Nephron (organoid): ENCODE data around the gene SCN4A.

Source experiments
- H3K27ac Mint-ChIP-seq, 3 experiments: 2 replicates each; pipeline ENCODE4 v1.8.0; 2020; ENCODE audit warnings: mixed read lengths in 3 of 3, mild to moderate bottlenecking in 2 of 3, moderate library complexity in 1 of 3
- H3K27me3 Mint-ChIP-seq: 2 replicates; pipeline ENCODE4 v1.8.0; 2021; ENCODE audit warnings: low read depth, mild to moderate bottlenecking, moderate library complexity, mixed read lengths
- H3K36me3 Mint-ChIP-seq: 2 replicates; pipeline ENCODE4 v1.8.0; 2020; ENCODE audit warnings: low read depth, mixed read lengths
- H3K4me1 Mint-ChIP-seq: 2 replicates; pipeline ENCODE4 v1.8.0; 2020; ENCODE audit warnings: mixed read lengths
- H3K4me3 Mint-ChIP-seq, 3 experiments: 2 replicates each; pipeline ENCODE4 v1.8.0; 2020; ENCODE audit warnings: mild to moderate bottlenecking in 3 of 3, mixed read lengths in 3 of 3, moderate library complexity in 2 of 3
- H3K9me3 Mint-ChIP-seq: 2 replicates; pipeline ENCODE4 v1.8.0; 2020; ENCODE audit warnings: mixed read lengths
- CTCF ChIP-seq, 3 experiments: fragments of 200-600 bp; sonication (generic); IDR thresholded peaks; one replicate each; pipeline ENCODE4 v1.5.0; 2021; ENCODE audit warnings: antibody characterized with exemption in 3 of 3; ENCODE audit not compliant: unreplicated experiment in 3 of 3

SCN4A gene

GRCh38 chr17:63961355-63962212, 11.1 kb downstream of the SCN4A start:
- H3K4me3 Mint-ChIP-seq = peak overlapping the region; percentile 39 to 58 (median 53)
- H3K9me3 Mint-ChIP-seq = no peaks in the 10 kb centered on the region
- TF ChIP-seq CTCF (IDR thresholded peaks at IDR 0.05; ENCODE audit: unreplicated experiment in 3 of 3) = no peak
- no peaks in the 10 kb centered on the region for H3K36me3 Mint-ChIP-seq
- H3K4me1 Mint-ChIP-seq = no peaks in the 10 kb centered on the region
- H3K27me3 Mint-ChIP-seq = peaks cover 22% of the 10 kb centered on the region
- no peak overlapping the region for H3K27ac Mint-ChIP-seq

- H3K27ac Mint-ChIP-seq = no peak overlapping the region
- H3K36me3 Mint-ChIP-seq = no peaks in the 10 kb centered on the region
- no peaks in the 10 kb centered on the region for H3K9me3 Mint-ChIP-seq
- H3K27me3 Mint-ChIP-seq = peaks cover 19% of the 10 kb centered on the region
- H3K4me3 Mint-ChIP-seq = no peak overlapping the region
- TF ChIP-seq CTCF (IDR thresholded peaks at IDR 0.05; ENCODE audit: unreplicated experiment in 3 of 3) = no peak
- H3K4me1 Mint-ChIP-seq = no peaks in the 10 kb centered on the region
Observed at GRCh38 chr17:63960430-63960829, 12.3 kb downstream of the SCN4A start.

- no peak for TF ChIP-seq CTCF (IDR thresholded peaks at IDR 0.05; ENCODE audit: unreplicated experiment in 3 of 3)
- H3K27me3 Mint-ChIP-seq = peaks cover 19% of the 10 kb centered on the region
- no peaks in the 10 kb centered on the region for H3K36me3 Mint-ChIP-seq
- no peak overlapping the region for H3K4me3 Mint-ChIP-seq
- no peaks in the 10 kb centered on the region for H3K4me1 Mint-ChIP-seq
- H3K27ac Mint-ChIP-seq = no peak overlapping the region
- no peaks in the 10 kb centered on the region for H3K9me3 Mint-ChIP-seq
Observed at GRCh38 chr17:63960006-63960405, 12.7 kb downstream of the SCN4A start.

GRCh38 chr17:63956296-63956920, 16.3 kb downstream of the SCN4A start:
- Mint-ChIP-seq H3K9me3 (no peaks in the 10 kb centered on the region), H3K4me1 (peaks cover 6% of the 10 kb centered on the region), H3K27me3 (peaks cover 14% of the 10 kb centered on the region), H3K27ac (no peak overlapping the region), H3K4me3 (no peak overlapping the region), H3K36me3 (no peaks in the 10 kb centered on the region)
- TF ChIP-seq CTCF (IDR thresholded peaks at IDR 0.05; ENCODE audit: unreplicated experiment in 3 of 3) = no peak

GRCh38 chr17:63955791-63956190, 16.9 kb downstream of the SCN4A start:
- Mint-ChIP-seq H3K27me3 (peaks cover 9% of the 10 kb centered on the region), H3K4me3 (no peak overlapping the region), H3K36me3 (no peaks in the 10 kb centered on the region), H3K9me3 (no peaks in the 10 kb centered on the region), H3K27ac (no peak overlapping the region), H3K4me1 (peaks cover 6% of the 10 kb centered on the region)
- TF ChIP-seq CTCF (IDR thresholded peaks at IDR 0.05; ENCODE audit: unreplicated experiment in 3 of 3) = no peak
